HepG2 (cell line): ENCODE results near the gene NSMF. TPM values are rescaled to one million over a fixed set of nuclear protein-coding genes. Genes with fewer than 3 reads are reported as not detected.

ENCODE experiments used
- AGO1 ChIP-seq: fragments of 200-400 bp; formaldehyde crosslinking; IDR thresholded peaks from 2 replicates; pipeline ENCODE4 v1.6.1; 2017; ENCODE audit warnings: mild to moderate bottlenecking, low read depth, low read length, moderate library complexity; ENCODE audit not compliant: poor library complexity, severe bottlenecking
- CERS6 ChIP-seq: sonication (generic); formaldehyde crosslinking; IDR thresholded peaks from 2 replicates; pipeline ENCODE4 v1.5.0; 2020; ENCODE audit warnings: missing genetic modification reagents
- FOXC1 ChIP-seq: sonication (generic); formaldehyde crosslinking; IDR thresholded peaks from 2 replicates; pipeline ENCODE4 v1.8.0; 2022; ENCODE audit warnings: mild to moderate bottlenecking, missing genetic modification reagents, borderline replicate concordance
- MYPOP ChIP-seq: sonication (generic); formaldehyde crosslinking; IDR thresholded peaks from 2 replicates; pipeline ENCODE4 v1.8.1; 2023; ENCODE audit warnings: mild to moderate bottlenecking, moderate library complexity, missing genetic modification reagents
- RAD21 ChIP-seq: fragments of 450-650 bp; formaldehyde crosslinking; IDR thresholded peaks from 2 replicates; pipeline ENCODE4 v1.5.0; 2020; ENCODE audit warnings: mild to moderate bottlenecking
- TSC22D2 ChIP-seq: sonication (generic); formaldehyde crosslinking; IDR thresholded peaks from 2 replicates; pipeline ENCODE4 v1.5.1; 2020; ENCODE audit warnings: missing genetic modification reagents, mild to moderate bottlenecking, borderline replicate concordance
- ZBTB40 ChIP-seq, 2 experiments: fragments of 450-650 bp in 1 of 2; sonication (generic) in 1 of 2; formaldehyde crosslinking in 1 of 2; IDR thresholded peaks; 2 replicates each; pipeline versions ENCODE4 v1.6.1 to v1.8.0; 2016 to 2022; ENCODE audit warnings: antibody characterized with exemption in 1 of 2, mild to moderate bottlenecking in 1 of 2, missing genetic modification reagents in 1 of 2
- ZNF251 ChIP-seq: sonication (generic); formaldehyde crosslinking; IDR thresholded peaks from 2 replicates; pipeline ENCODE4 v1.9.0; 2021; ENCODE audit warnings: mild to moderate bottlenecking, missing genetic modification reagents
- ZNF333 ChIP-seq: sonication (generic); formaldehyde crosslinking; IDR thresholded peaks from 2 replicates; pipeline ENCODE4 v1.4.0; 2020; ENCODE audit warnings: mild to moderate bottlenecking, missing genetic modification reagents, borderline replicate concordance
- ZNF432 ChIP-seq: sonication (generic); formaldehyde crosslinking; IDR thresholded peaks from 2 replicates; pipeline ENCODE4 v1.5.0; 2020; ENCODE audit warnings: missing genetic modification reagents, mild to moderate bottlenecking, borderline replicate concordance
- ZNF800 ChIP-seq: sonication (generic); formaldehyde crosslinking; IDR thresholded peaks from 2 replicates; pipeline ENCODE4 v1.4.0; 2020; ENCODE audit warnings: missing genetic modification reagents
- ZSCAN31 ChIP-seq: sonication (generic); formaldehyde crosslinking; IDR thresholded peaks from 2 replicates; pipeline ENCODE4 v1.5.0; 2020; ENCODE audit warnings: low read depth, mild to moderate bottlenecking, missing genetic modification reagents
- polyA plus RNA-seq, 8 experiments: library from polyadenylated mRNA; depleted of rRNA in 3 of 8; stranded (reverse) in 7 of 8; unstranded in 1 of 8; fragments of >200 nt; fragmentation: Illumina TruSeq in 4 of 8; extraction: Trizol in 4 of 8; gene quantifications; 2 replicates each; pipeline versions ENCODE4 v1.2.1 to v1.2.3, GENCODE V29; 2011 to 2016; ENCODE audit warnings: low read depth in 4 of 8, missing spikeins in 1 of 8, mixed read lengths in 1 of 8; ENCODE audit not compliant: insufficient read depth in 1 of 8
- total RNA-seq, 5 experiments: library from RNA; depleted of rRNA; stranded (reverse); fragments of >200 nt; fragmentation: Illumina TruSeq; extraction: Trizol; gene quantifications; 2 replicates each; pipeline ENCODE4 v1.2.3, GENCODE V29; 2016; ENCODE audit warnings: low read depth in 1 of 5

The NSMF gene
- total and polyA plus RNA-seq, 2 of the 13 experiments (the other 11 are each of a cell fraction or from before 2014, with no cell fraction given) = 44.3 to 183 TPM

- TF ChIP-seq ZNF333 (CRISPR knock-in tag) (peak; percentile 33; the same call in 1 of the 2 replicates), AGO1 (peak; percentile 25), MYPOP (CRISPR knock-in tag) (peak; percentile 40; the same call in 1 of the 2 replicates), ZSCAN31 (CRISPR knock-in tag) (0 out of 2 replicates have a peak, but pooled peaks have one; percentile 56), ZBTB40 (IDR thresholded peaks at IDR 0.05) (no peak), ZBTB40 (CRISPR knock-in tag; IDR thresholded peaks at IDR 0.05) (no peak), RAD21 (CRISPR knock-in tag) (peak; percentile 97), ZNF432 (CRISPR knock-in tag) (no peak), FOXC1 (0 out of 2 replicates have a peak, but pooled peaks have one; percentile 36), TSC22D2 (CRISPR knock-in tag) (no peak), ZNF251 (CRISPR knock-in tag) (no peak), ZNF800 (CRISPR knock-in tag) (0 out of 2 replicates have a peak, but pooled peaks have one; percentile 33), CERS6 (CRISPR knock-in tag) (no peak)
Measured at GRCh38 chr9:137406876-137407589, 52.1 kb downstream of the NSMF start (continued).
